Head of caudate nucleus (tissue), 42 donors: ENCODE measurements around the gene CHODL.
A peak's percentile ranks its signal among the peaks of the same experiment; 100 is the strongest.

Experiments
- DNase-seq, 42 donors: peaks; one replicate each; pipeline versions ENCODE4 v3.0.0 to v3.0.0-alpha.2; 2020 to 2021; ENCODE audit warnings: mixed read lengths in 7 of 42
- intact Hi-C: fragments of 100-400 bp; cut with DNase I; formaldehyde crosslinking; loops from one replicate; pipeline ENCODE4 v1.15.0; 2022

Gene CHODL, protein sequence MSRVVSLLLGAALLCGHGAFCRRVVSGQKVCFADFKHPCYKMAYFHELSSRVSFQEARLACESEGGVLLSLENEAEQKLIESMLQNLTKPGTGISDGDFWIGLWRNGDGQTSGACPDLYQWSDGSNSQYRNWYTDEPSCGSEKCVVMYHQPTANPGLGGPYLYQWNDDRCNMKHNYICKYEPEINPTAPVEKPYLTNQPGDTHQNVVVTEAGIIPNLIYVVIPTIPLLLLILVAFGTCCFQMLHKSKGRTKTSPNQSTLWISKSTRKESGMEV

GRCh38 chr21:18244671-18245463 lies at the start of gene CHODL:
Gene CHODL, plus strand, starts transcription at chr21:18244833. Its CDS starts 391 bp downstream, at chr21:18245224.
- peak in 7 of 42 donors; percentile 4 to 44 (median 18) for DNase-seq
- intact Hi-C loops = no loop called here

- DNase-seq = no peak
- intact Hi-C loops = no loop called here
These were observed 39.7 kb upstream of the CHODL start for GRCh38 chr21:18204931-18205330.

- intact Hi-C loops = no loop called here
- DNase-seq = no peak
These were observed 26.3 kb upstream of the CHODL start for GRCh38 chr21:18218331-18218730.

GRCh38 chr21:18220498-18220897 lies 24.1 kb upstream of the CHODL start:
- DNase-seq = no peak
- intact Hi-C loops = no loop called here

DNA sequence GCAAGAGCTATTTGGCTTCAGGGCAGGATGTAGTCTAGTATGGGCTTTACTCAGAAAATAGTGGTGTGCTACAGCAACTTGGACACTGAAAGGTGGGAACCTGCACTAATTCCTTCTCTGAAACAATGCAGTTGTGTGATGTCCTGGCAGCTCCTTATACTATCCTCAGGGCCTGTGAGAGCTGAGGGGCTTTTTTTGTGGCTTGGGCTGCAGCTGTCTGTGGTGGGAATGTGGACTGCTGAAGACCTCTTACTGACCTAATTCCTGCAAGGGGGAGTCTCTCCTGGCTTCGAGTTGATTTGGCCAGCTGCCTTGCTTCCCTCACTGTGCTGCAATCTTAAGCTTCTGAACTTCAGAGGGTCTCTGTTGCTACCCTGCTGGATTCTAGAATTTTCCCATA lies 22.3 kb upstream of the CHODL start:
- no peak for DNase-seq
- intact Hi-C loops = no loop called here

DNA sequence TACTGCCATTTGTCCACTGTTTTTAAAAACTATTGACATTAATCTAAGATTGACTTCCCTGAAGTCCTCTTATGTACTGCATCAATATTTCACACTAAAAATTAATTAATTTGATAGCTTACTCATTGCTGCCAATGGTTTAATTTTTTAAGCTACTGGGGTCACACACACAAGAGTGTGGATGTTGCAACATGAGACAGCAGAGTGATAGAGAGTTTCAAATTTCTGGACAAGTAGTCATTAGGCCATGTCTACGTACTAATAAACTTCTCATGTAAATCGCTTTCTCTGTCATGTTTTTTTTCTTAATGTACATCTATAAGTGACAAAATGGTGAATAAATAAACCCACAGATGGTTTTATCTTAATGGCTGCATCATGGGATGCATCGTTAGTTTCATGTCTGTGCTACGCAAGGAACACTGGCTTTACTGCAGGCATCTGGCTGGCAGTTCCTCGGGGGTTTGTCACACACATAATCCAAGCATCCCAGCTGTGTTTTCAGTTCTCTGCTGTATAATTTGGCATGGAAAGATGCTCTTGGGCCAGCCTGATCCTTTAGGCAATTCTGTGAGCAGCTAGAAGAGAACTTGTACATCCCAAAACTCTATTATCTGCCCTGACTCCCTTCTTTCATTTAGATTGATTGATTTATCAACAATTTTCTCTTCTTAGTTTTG lies 16.4 kb upstream of the CHODL start:
- DNase-seq = no peak
- intact Hi-C loops = no loop called here

DNA sequence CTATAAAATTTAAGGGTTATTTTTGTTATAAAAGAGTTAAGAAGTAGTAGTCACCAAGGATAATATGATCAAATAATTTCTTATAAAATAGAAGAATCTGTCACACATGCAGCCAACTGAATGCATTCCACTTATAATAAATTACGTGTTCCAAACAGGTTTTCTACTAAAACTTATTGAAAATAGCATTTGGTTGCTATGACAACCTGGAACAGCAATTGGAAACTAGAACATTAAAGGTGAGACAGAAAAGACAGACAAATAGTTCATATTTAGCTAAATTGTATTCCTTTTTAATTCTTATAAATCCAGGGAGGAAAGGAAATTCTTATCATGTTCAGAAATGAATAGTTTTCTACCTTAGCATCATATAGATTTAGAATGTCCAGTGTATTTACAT lies 9.1 kb upstream of the CHODL start:
- DNase-seq = no peak
- intact Hi-C loops = no loop called here

DNA sequence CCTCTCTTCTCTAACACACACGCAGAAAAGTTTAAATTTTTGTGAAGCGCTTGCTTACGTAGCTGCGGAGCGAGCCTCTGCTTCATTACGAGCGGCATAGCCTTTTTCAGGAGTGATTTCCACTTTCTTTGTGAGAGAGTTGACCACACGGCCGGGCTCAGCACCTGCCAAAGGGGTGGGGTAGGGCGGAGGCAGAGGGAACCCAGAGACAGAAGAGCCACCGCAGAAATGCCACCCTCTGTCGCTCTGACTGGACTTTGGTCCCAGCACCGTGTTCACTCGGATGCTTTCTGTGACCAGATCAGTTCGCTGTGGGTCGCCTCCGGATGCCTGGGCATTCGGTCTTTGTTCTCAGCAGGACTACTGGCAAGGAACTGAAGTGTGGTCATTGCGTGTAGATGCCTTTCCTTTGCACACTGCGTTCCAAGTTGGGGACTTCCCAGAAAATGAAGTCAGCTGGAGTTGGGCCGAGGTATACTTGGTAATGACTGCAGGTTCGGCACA lies 883 bp downstream of the CHODL start:
- intact Hi-C loops = no loop called here
- DNase-seq = peak in 3 of 42 donors; percentile 9 to 43 (median 27)

DNA sequence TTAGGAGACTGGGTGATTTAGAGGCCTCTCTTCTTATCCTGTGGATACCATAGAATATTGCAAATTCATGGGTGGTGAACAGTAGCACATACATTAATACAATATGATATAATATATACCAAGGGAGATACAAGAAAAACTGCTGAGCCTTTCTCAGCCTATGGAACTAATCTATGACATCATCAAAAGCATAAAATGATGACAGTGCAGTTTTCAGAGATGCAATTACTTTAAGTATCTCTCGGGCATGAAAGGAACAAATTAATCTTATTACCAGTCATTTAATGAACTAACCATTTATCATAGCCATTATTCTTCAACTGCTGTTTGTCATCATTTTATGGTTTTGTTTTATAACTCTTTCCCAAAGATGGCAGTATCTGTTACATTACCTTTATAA lies 3.5 kb downstream of the CHODL start:
- intact Hi-C loops = no loop called here
- DNase-seq = no peak

GRCh38 chr21:18249672-18250071 lies 5.0 kb downstream of the CHODL start:
- intact Hi-C loops = no loop called here
- DNase-seq = no peak

- intact Hi-C loops = no loop called here
- no peak for DNase-seq
These were observed 6.4 kb downstream of the CHODL start for GRCh38 chr21:18251065-18251464.

- intact Hi-C loops = no loop called here
- DNase-seq = no peak
These were observed 7.6 kb downstream of the CHODL start for GRCh38 chr21:18252256-18252655.

GRCh38 chr21:18252680-18253079 lies 8.0 kb downstream of the CHODL start:
- intact Hi-C loops = no loop called here
- DNase-seq = no peak

DNA sequence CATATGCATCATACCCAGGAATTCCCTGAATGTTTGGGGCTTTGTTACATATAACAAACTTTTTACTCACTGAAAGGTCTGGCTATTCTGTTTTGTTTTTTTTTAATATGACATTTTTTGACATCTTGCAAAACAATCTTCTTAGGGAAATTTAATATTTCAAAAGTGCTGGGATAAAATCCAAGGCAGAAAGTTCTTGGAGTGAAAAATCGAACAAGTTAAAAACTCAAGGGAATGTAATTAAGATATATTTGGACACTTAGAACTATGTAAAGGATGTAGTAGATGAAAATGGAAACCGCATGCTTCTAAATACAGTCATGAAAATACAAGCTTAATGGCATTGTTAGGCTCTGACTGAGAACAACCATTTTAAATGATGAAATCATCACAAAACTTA lies 8.6 kb downstream of the CHODL start:
- no peak for DNase-seq
- intact Hi-C loops = no loop called here

DNA sequence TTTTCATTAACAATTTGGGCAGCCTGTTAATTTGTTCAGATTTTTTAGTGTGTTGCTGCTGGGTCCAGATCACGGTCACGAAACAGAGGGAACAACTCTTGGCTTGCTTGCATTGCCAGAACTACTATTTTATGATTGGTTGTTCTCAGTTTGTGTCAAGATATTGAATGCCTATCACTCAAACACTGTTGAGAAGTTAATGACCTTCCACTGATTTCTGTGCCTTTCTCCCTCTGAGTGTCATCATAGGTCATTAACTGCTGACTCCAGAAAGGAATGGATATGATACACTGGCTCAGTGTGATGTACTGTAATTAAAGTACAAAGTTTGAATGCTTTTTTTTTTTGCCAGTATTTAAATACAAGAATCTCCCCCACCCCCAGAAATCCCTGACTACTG lies 9.2 kb downstream of the CHODL start:
- intact Hi-C loops = no loop called here
- no peak for DNase-seq

DNA sequence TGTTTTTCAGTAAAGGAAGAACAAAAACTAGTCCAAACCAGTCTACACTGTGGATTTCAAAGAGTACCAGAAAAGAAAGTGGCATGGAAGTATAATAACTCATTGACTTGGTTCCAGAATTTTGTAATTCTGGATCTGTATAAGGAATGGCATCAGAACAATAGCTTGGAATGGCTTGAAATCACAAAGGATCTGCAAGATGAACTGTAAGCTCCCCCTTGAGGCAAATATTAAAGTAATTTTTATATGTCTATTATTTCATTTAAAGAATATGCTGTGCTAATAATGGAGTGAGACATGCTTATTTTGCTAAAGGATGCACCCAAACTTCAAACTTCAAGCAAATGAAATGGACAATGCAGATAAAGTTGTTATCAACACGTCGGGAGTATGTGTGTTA lies 21.3 kb downstream of the CHODL start:
- no peak for DNase-seq
- intact Hi-C loops = no loop called here

DNA sequence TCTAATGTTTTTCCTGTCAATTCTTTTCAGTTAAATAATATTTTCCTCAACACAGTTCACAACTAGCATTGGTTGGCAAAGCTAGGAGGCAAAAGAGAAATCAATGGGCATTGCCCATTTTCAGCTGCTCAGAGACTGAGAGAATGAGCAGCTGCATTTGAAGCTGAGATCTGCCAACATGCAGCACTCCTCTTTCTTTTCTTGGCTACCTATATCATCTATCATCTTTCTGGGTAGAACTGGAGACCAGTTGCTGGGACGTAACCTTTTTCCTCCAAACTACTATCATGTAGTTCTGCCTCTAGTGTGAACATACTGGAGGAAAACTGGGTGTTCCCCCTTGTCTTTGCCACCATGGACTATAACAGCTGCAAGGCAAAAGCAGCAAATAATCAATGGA lies 22.9 kb downstream of the CHODL start:
- no peak for DNase-seq
- intact Hi-C loops = no loop called here

GRCh38 chr21:18268906-18269305 lies 24.3 kb downstream of the CHODL start:
- intact Hi-C loops = no loop called here
- DNase-seq = no peak

GRCh38 chr21:18269856-18270255 lies 25.2 kb downstream of the CHODL start:
- intact Hi-C loops = no loop called here
- no peak for DNase-seq

DNA sequence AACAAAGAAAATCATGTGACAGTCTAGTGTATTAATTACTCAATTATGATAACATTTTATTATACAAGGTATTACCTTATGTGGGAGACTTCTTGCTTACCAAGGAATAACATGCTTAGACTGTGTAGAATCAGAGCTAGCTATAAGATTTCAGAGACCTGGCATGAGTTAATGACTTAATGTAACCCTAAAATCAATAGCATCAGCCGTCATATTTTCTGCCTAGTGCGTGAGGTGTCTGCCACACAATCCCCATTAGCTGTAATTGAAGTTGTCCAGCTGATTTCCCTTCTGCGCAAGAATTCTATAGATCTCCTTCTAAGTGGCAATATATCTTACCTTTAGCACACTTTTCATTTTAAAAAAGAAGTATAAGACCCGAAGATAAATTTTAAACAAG lies 28.8 kb downstream of the CHODL start:
- intact Hi-C loops = no loop called here
- DNase-seq = no peak
